Stomach (tissue), 4 donors: ENCODE results near the gene GCA.

ENCODE experiments used
- CTCF ChIP-seq, 7 experiments: fragments of 450-650 bp in 4 of 7; fragments of 200-600 bp in 3 of 7; sonication (generic) in 3 of 7; IDR thresholded peaks; one replicate each; pipeline ENCODE4 v1.5.1; 2016 to 2019; ENCODE audit warnings: antibody characterized with exemption in 7 of 7, control low read depth in 2 of 7, mild to moderate bottlenecking in 1 of 7
- POLR2A ChIP-seq, 4 donors: fragments of 450-650 bp; IDR thresholded peaks; one replicate each; pipeline ENCODE4 v1.6.1; 2016; ENCODE audit warnings: antibody characterized with exemption in 4 of 4, control low read depth in 2 of 4, mild to moderate bottlenecking in 1 of 4, moderate library complexity in 1 of 4
- POLR2AphosphoS5 ChIP-seq, 3 donors: sonication (generic); formaldehyde crosslinking; IDR thresholded peaks; one replicate each; pipeline ENCODE4 v1.6.1; 2016; ENCODE audit warnings: antibody characterized with exemption in 3 of 3

GRCh38 chr2:162385536-162385935 lies 41.6 kb downstream of the GCA start:
- TF ChIP-seq POLR2A (IDR thresholded peaks at IDR 0.05), result no peak
- no peak for TF ChIP-seq CTCF (IDR thresholded peaks at IDR 0.05)
- no peak for TF ChIP-seq POLR2AphosphoS5 (IDR thresholded peaks at IDR 0.05)
